ENCODE data around the gene GJB2.

The GJB2 gene

DNA sequence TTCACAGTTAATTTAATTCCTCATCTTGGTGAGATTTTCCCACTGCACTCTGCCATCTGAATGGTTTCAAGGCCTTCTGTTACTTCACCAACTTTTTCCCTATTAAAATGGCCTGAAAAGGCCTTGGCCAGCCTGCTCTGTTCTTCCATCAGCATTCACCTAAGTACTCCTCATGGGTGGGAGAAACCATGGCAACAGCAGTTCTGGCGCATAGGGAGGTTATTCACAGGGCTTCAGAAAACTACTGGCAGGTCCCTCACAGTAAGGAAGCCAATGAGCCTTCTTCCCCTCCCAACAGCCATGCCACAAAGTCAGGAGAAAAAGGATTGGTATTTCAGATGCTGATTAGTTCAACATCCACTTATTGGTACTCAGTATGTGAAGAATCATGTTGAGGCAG lies 17.2 kb upstream of the GJB2 start:
- Histone ChIP-seq H2BK5ac (ENCODE audit: low read depth, low read length, poor library complexity, severe bottlenecking) (no peak overlapping the region), H3K4ac (ENCODE audit: low read depth in 1 of 2, low read length in 2 of 2) (no peak overlapping the region), H3K9me3 (ENCODE audit: control insufficient read depth, low read length) (peaks cover 7% of the 10 kb centered on the region), H3K4me1 (ENCODE audit: control insufficient read depth, insufficient read depth, low read depth, low read length) (no peaks in the 10 kb centered on the region), H2BK120ac (ENCODE audit: low read depth, low read length) (no peak overlapping the region), H3K9ac (ENCODE audit: low read length) (no peak overlapping the region), H3K36me3 (ENCODE audit: control insufficient read depth in 1 of 2, insufficient read depth in 2 of 2, low read depth in 1 of 2, low read length in 2 of 2) (no peaks in the 10 kb centered on the region), H3K23ac (ENCODE audit: low read length in 2 of 2) (no peak overlapping the region), H3K27ac (ENCODE audit: low read length, poor library complexity, severe bottlenecking) (no peak overlapping the region), H3K79me1 (replicated peaks; ENCODE audit: low read length, poor library complexity, severe bottlenecking) (no peaks in the 10 kb centered on the region), H2AFZ (ENCODE audit: low read depth, low read length) (no peak overlapping the region), H3K27me3 (ENCODE audit: control insufficient read depth in 1 of 2, insufficient read depth in 1 of 2, low read length in 2 of 2) (peaks cover 5 to 33% of the 10 kb centered on the region in 2 experiments), H3K18ac (ENCODE audit: low read depth in 1 of 2, low read length in 2 of 2) (no peak overlapping the region), H2BK15ac (ENCODE audit: low read depth, poor library complexity, severe bottlenecking) (no peak overlapping the region), H3K14ac (ENCODE audit: low read length in 2 of 2) (no peak overlapping the region), H3K4me2 (ENCODE audit: low read length, poor library complexity, severe bottlenecking) (no peak overlapping the region), H4K8ac (ENCODE audit: low read length) (no peak overlapping the region), H3K4me3 (ENCODE audit: insufficient read depth in 1 of 2, low read depth in 1 of 2, low read length in 2 of 2) (no peak overlapping the region), H4K91ac (ENCODE audit: low read length) (no peak overlapping the region), H2AK5ac (ENCODE audit: low read length, severe bottlenecking) (no peak overlapping the region), H2BK12ac (ENCODE audit: low read length in 2 of 2) (no peak overlapping the region)
- DNase-seq, result no peak
- WGBS, result 70% methylated on average over 1 of the region's 1 CpG

GRCh38 chr13:20206698-20207235 lies 14.0 kb upstream of the GJB2 start:
- no peak overlapping the region for H3K27ac ChIP-seq (ENCODE audit: low read length, poor library complexity, severe bottlenecking)
- no peak overlapping the region for H3K4ac ChIP-seq (ENCODE audit: low read depth in 1 of 2, low read length in 2 of 2)
- no peak overlapping the region for H2BK15ac ChIP-seq (ENCODE audit: low read depth, poor library complexity, severe bottlenecking)
- peaks cover 2% of the 10 kb centered on the region for H3K4me1 ChIP-seq (ENCODE audit: control insufficient read depth, insufficient read depth, low read depth, low read length)
- no peak for DNase-seq
- no peaks in the 10 kb centered on the region for H3K36me3 ChIP-seq (ENCODE audit: control insufficient read depth in 1 of 2, insufficient read depth in 2 of 2, low read depth in 1 of 2, low read length in 2 of 2)
- H3K4me2 ChIP-seq (ENCODE audit: low read length, poor library complexity, severe bottlenecking), result no peak overlapping the region
- no peak overlapping the region for H3K23ac ChIP-seq (ENCODE audit: low read length in 2 of 2)
- no peak overlapping the region for H4K8ac ChIP-seq (ENCODE audit: low read length)
- no peak overlapping the region for H3K14ac ChIP-seq (ENCODE audit: low read length in 2 of 2)
- H3K9me3 ChIP-seq (ENCODE audit: control insufficient read depth, low read length), result no peaks in the 10 kb centered on the region
- peaks cover 5 to 17% of the 10 kb centered on the region in 2 experiments for H3K27me3 ChIP-seq (ENCODE audit: control insufficient read depth in 1 of 2, insufficient read depth in 1 of 2, low read length in 2 of 2)
- H4K91ac ChIP-seq (ENCODE audit: low read length), result no peak overlapping the region
- no peak overlapping the region for H2BK12ac ChIP-seq (ENCODE audit: low read length in 2 of 2)
- no peak overlapping the region for H2AFZ ChIP-seq (ENCODE audit: low read depth, low read length)
- no peak overlapping the region for H3K9ac ChIP-seq (ENCODE audit: low read length)
- no peak overlapping the region for H2AK5ac ChIP-seq (ENCODE audit: low read length, severe bottlenecking)
- 86% methylated on average over 15 of the region's 16 CpGs for WGBS
- H2BK120ac ChIP-seq (ENCODE audit: low read depth, low read length), result no peak overlapping the region
- H2BK5ac ChIP-seq (ENCODE audit: low read depth, low read length, poor library complexity, severe bottlenecking), result no peak overlapping the region
- H3K4me3 ChIP-seq (ENCODE audit: insufficient read depth in 1 of 2, low read depth in 1 of 2, low read length in 2 of 2), result no peak overlapping the region
- H3K79me1 ChIP-seq (replicated peaks; ENCODE audit: low read length, poor library complexity, severe bottlenecking), result no peaks in the 10 kb centered on the region
- no peak overlapping the region for H3K18ac ChIP-seq (ENCODE audit: low read depth in 1 of 2, low read length in 2 of 2)

DNA sequence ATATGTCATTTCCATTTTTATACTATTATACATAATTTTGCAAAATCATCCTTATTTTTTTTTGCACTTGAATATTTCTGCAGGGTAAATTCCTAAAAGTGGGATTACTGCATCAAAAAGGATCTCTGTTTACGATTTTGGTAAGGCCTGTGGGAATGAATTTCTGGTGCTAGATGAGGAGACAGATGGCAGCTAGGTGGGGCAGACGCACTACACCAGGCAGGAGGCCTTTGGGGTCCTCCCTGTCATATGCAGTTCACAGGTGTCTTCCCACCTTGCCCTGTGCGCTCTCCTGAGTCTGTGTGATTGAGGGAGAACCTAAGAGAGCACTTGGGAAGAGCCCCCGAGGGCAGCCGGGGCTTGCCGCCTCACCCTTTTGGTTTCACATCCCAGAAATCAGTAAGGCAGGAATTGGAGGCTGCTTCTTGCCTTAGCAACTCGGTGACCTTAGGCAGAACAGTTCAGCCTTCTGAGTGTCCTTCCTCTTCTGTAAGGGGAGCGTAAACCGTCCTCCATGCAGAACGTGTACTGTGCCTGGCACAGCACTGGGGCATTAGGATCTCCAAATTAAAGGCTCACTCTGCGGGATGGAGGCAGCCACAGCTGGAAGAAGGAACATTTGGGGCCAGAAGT lies 13.4 kb upstream of the GJB2 start:
- H2AFZ ChIP-seq (ENCODE audit: low read depth, low read length), result no peak overlapping the region
- no peak overlapping the region for H3K4ac ChIP-seq (ENCODE audit: low read depth in 1 of 2, low read length in 2 of 2)
- no peaks in the 10 kb centered on the region for H3K79me1 ChIP-seq (replicated peaks; ENCODE audit: low read length, poor library complexity, severe bottlenecking)
- no peak overlapping the region for H4K91ac ChIP-seq (ENCODE audit: low read length)
- DNase-seq, result no peak
- no peak overlapping the region for H2BK120ac ChIP-seq (ENCODE audit: low read depth, low read length)
- H3K14ac ChIP-seq (ENCODE audit: low read length in 2 of 2), result no peak overlapping the region
- no peak overlapping the region for H3K18ac ChIP-seq (ENCODE audit: low read depth in 1 of 2, low read length in 2 of 2)
- H2BK12ac ChIP-seq (ENCODE audit: low read length in 2 of 2), result no peak overlapping the region
- no peak overlapping the region for H4K8ac ChIP-seq (ENCODE audit: low read length)
- H3K4me1 ChIP-seq (ENCODE audit: control insufficient read depth, insufficient read depth, low read depth, low read length), result peaks cover 2% of the 10 kb centered on the region
- peaks cover 4% of the 10 kb centered on the region for H3K9me3 ChIP-seq (ENCODE audit: control insufficient read depth, low read length)
- no peaks in the 10 kb centered on the region for H3K36me3 ChIP-seq (ENCODE audit: control insufficient read depth in 1 of 2, insufficient read depth in 2 of 2, low read depth in 1 of 2, low read length in 2 of 2)
- no peak overlapping the region for H3K4me2 ChIP-seq (ENCODE audit: low read length, poor library complexity, severe bottlenecking)
- H2BK5ac ChIP-seq (ENCODE audit: low read depth, low read length, poor library complexity, severe bottlenecking), result no peak overlapping the region
- H2BK15ac ChIP-seq (ENCODE audit: low read depth, poor library complexity, severe bottlenecking), result no peak overlapping the region
- H3K9ac ChIP-seq (ENCODE audit: low read length), result no peak overlapping the region
- 78% methylated on average over 11 of the region's 11 CpGs for WGBS
- no peak overlapping the region for H3K4me3 ChIP-seq (ENCODE audit: insufficient read depth in 1 of 2, low read depth in 1 of 2, low read length in 2 of 2)
- H3K27me3 ChIP-seq (ENCODE audit: control insufficient read depth in 1 of 2, insufficient read depth in 1 of 2, low read length in 2 of 2), result peaks cover 5 to 17% of the 10 kb centered on the region in 2 experiments
- H3K27ac ChIP-seq (ENCODE audit: low read length, poor library complexity, severe bottlenecking), result no peak overlapping the region
- no peak overlapping the region for H2AK5ac ChIP-seq (ENCODE audit: low read length, severe bottlenecking)
- no peak overlapping the region for H3K23ac ChIP-seq (ENCODE audit: low read length in 2 of 2)

DNA sequence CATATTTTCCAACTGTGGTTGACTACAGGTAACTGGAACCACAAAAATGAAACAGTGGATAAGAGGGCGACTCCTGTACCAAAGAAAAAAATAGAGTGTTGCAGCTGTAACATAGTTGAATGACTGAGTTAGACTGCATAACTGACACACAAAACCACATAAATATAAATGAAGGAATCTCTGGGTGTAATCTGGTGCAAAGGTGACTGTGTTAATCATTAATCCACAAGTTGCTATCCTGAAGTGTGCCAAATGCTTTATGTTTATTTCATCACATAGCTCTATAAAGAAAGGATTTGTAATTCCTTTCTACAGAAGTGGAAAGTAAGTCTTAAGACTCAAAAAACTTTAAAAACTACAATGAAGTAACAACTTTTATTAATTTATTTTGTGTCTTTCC lies 6.0 kb upstream of the GJB2 start:
- no peaks in the 10 kb centered on the region for H3K79me1 ChIP-seq (replicated peaks; ENCODE audit: low read length, poor library complexity, severe bottlenecking)
- H3K27ac ChIP-seq (ENCODE audit: low read length, poor library complexity, severe bottlenecking), result no peak overlapping the region
- no peak overlapping the region for H3K23ac ChIP-seq (ENCODE audit: low read length in 2 of 2)
- H3K4me1 ChIP-seq (ENCODE audit: control insufficient read depth, insufficient read depth, low read depth, low read length), result peaks cover 3% of the 10 kb centered on the region
- H3K18ac ChIP-seq (ENCODE audit: low read depth in 1 of 2, low read length in 2 of 2), result no peak overlapping the region
- no peak overlapping the region for H3K4ac ChIP-seq (ENCODE audit: low read depth in 1 of 2, low read length in 2 of 2)
- no peak overlapping the region for H2BK12ac ChIP-seq (ENCODE audit: low read length in 2 of 2)
- H3K4me2 ChIP-seq (ENCODE audit: low read length, poor library complexity, severe bottlenecking), result no peak overlapping the region
- no CpG with 5 or more reads among the region's 1 CpG for WGBS
- no peak overlapping the region for H3K9ac ChIP-seq (ENCODE audit: low read length)
- no peak overlapping the region for H3K4me3 ChIP-seq (ENCODE audit: insufficient read depth in 1 of 2, low read depth in 1 of 2, low read length in 2 of 2)
- H2AK5ac ChIP-seq (ENCODE audit: low read length, severe bottlenecking), result no peak overlapping the region
- no peak overlapping the region for H4K91ac ChIP-seq (ENCODE audit: low read length)
- no peak overlapping the region for H2BK120ac ChIP-seq (ENCODE audit: low read depth, low read length)
- H3K27me3 ChIP-seq (ENCODE audit: control insufficient read depth in 1 of 2, insufficient read depth in 1 of 2, low read length in 2 of 2), result peaks cover 24 to 26% of the 10 kb centered on the region in 2 experiments
- H3K9me3 ChIP-seq (ENCODE audit: control insufficient read depth, low read length), result peaks cover 4% of the 10 kb centered on the region
- H2AFZ ChIP-seq (ENCODE audit: low read depth, low read length), result no peak overlapping the region
- DNase-seq, result no peak
- H2BK15ac ChIP-seq (ENCODE audit: low read depth, poor library complexity, severe bottlenecking), result no peak overlapping the region
- H2BK5ac ChIP-seq (ENCODE audit: low read depth, low read length, poor library complexity, severe bottlenecking), result no peak overlapping the region
- no peak overlapping the region for H3K14ac ChIP-seq (ENCODE audit: low read length in 2 of 2)
- H3K36me3 ChIP-seq (ENCODE audit: control insufficient read depth in 1 of 2, insufficient read depth in 2 of 2, low read depth in 1 of 2, low read length in 2 of 2), result no peaks in the 10 kb centered on the region
- H4K8ac ChIP-seq (ENCODE audit: low read length), result no peak overlapping the region
